BLaER1 treated with 17β-estradiol and CSF1 and Interleukin-3, amounts not matched to agents 10 nM and 100 nM (cell line): ENCODE measurements around the gene B3GAT1.
"Not testable (repeated sequence)": the region's sequence is repeated elsewhere in the genome, so short reads cannot be mapped to it uniquely, and the experiment has no call there.

Source experiments
- H3K27ac ChIP-seq, 11 experiments: shearing (Covaris generic); formaldehyde crosslinking; 2 replicates each; pipeline ENCODE4 v1.8.1; 2022
- H3K27me3 ChIP-seq, 11 experiments: shearing (Covaris generic); formaldehyde crosslinking; 2 replicates each; pipeline ENCODE4 v1.8.1; 2022
- H3K36me3 ChIP-seq, 11 experiments: shearing (Covaris generic); formaldehyde crosslinking; 2 replicates each; pipeline ENCODE4 v1.8.1; 2022
- H3K4me1 ChIP-seq, 10 experiments: shearing (Covaris generic); formaldehyde crosslinking; 2 replicates each; pipeline ENCODE4 v1.8.1; 2022
- H3K4me2 ChIP-seq, 11 experiments: shearing (Covaris generic); formaldehyde crosslinking; 2 replicates each; pipeline ENCODE4 v1.8.1; 2022
- H3K4me3 ChIP-seq, 10 experiments: shearing (Covaris generic); formaldehyde crosslinking; 2 replicates each; pipeline ENCODE4 v1.8.1; 2022
- H3K9ac ChIP-seq, 11 experiments: shearing (Covaris generic); formaldehyde crosslinking; 2 replicates each; pipeline ENCODE4 v1.8.1; 2022
- H3K9me3 ChIP-seq, 11 experiments: shearing (Covaris generic); formaldehyde crosslinking; replicated peaks in 1 of 11; 2 replicates each; pipeline ENCODE4 v1.8.1; 2022
- H4K20me1 ChIP-seq, 11 experiments: shearing (Covaris generic); formaldehyde crosslinking; 2 replicates each; pipeline ENCODE4 v1.8.1; 2022
- Cebpa-rat ChIP-seq, 11 experiments: shearing (Covaris generic); IDR thresholded peaks; 2 replicates each; pipeline ENCODE4 v1.8.1; 2022

The B3GAT1 gene, protein sequence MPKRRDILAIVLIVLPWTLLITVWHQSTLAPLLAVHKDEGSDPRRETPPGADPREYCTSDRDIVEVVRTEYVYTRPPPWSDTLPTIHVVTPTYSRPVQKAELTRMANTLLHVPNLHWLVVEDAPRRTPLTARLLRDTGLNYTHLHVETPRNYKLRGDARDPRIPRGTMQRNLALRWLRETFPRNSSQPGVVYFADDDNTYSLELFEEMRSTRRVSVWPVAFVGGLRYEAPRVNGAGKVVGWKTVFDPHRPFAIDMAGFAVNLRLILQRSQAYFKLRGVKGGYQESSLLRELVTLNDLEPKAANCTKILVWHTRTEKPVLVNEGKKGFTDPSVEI

DNA sequence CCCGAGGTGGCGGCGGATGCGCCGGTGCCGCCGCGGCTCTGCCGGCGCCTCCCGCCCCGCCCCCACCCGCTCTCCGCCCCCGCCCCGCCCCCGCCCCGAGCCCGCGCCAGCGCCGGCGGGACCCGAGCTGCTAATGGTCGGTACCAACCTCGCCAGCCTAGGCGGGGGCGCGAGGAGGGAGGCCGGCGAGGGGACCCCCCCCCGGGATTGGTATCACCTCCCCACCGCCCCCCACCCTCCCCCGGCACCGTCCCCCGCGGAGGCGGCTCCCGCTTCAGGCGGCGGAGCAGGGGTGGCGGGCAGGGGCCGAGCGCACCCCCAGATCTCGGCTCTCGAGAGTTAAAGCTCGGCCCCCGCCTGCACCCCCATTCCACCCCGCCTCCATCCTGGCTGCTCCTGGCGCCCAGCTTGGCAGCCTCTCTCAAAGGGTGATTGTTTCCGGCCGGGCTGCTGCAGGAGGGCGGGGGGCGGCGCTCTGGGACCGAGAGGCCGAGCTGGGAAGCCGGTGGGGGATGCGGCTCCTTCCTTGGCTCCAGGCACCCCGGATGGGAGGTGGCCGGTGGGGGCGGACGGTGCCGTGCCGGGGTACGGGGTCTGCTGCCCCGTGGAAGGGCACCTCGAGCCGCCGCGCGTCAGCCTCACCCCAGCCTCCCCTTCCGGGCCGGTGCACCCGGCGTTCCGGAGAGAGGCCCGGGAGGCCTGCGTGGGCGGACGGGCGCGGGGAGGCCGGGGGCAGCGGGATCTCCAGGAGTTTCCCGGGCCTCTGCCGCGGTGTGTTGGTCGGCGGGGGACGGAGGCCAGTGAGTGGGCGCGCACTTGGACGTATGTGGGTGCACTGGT is at the start of gene B3GAT1:
B3GAT1 (minus strand) TSS at position 40 of the 840 bp plus-strand sequence. CDS start 24,583 bp downstream, outside the sequence.
- TF ChIP-seq Cebpa-rat (IDR thresholded peaks at IDR 0.05) = no peak
- Histone ChIP-seq H3K4me2 (peak within 1 kb of the TSS; percentile 93 to 100 (median 99)), H3K4me1 (peaks cover 27 to 69% (median 62%) of the 10 kb centered on the region in 10 experiments), H3K9ac (peak within 1 kb of the TSS; percentile 28 to 77 (median 56); a peak in 18 of 22 replicates), H3K27ac (peak within 1 kb of the TSS in 2 of 11 experiments; percentile 15 to 53; a peak in 2 of 22 replicates), H4K20me1 (peaks cover 0 to 85% (median 65%) of the 10 kb centered on the region in 11 experiments; a peak in 19 of 22 replicates), H3K4me3 (peak within 1 kb of the TSS; percentile 53 to 72 (median 63)), H3K27me3 (peaks cover 43 to 92% (median 53%) of the 10 kb centered on the region in 11 experiments), H3K36me3 (no peaks in the 10 kb centered on the region), H3K9me3 (no peaks in the 10 kb centered on the region)

DNA sequence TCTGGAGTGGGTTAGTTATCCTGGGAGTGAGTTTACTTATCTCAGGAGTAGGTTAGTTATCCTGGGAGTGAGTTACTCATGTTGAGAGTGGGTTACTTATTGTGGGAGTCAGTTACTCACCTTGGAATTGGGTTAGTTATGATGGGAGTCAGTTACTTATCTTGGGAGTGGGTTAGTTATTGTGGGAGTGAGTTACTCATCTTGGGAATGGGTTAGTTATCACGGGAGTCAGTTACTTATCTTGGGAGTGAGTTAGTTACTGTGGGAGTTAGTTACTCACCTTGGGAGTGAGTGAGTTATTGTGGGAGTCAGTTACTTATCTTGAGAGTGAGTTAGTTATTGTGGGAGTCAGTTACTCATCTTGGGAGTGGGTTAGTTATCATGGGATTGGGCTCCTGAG is 49.6 kb upstream of the B3GAT1 start:
- no peak for TF ChIP-seq Cebpa-rat (IDR thresholded peaks at IDR 0.05)
- peaks cover 0 to 20% (median 11%) of the 10 kb centered on the region in 10 experiments; a peak in 10 of 20 replicates for H3K4me1 ChIP-seq
- peaks cover 16 to 20% (median 18%) of the 10 kb centered on the region in 11 experiments for H3K9me3 ChIP-seq
- no peak overlapping the region for H3K4me2 ChIP-seq
- no peaks in the 10 kb centered on the region for H3K27me3 ChIP-seq
- no peak overlapping the region for H3K4me3 ChIP-seq
- 0 out of 22 replicates have a peak, but pooled peaks cover 0 to 3% (median 0%) of the 10 kb centered on the region in 11 experiments for H3K36me3 ChIP-seq
- H3K27ac ChIP-seq = no peak overlapping the region
- H3K9ac ChIP-seq = no peak overlapping the region
- 0 out of 22 replicates have a peak, but pooled peaks cover 0 to 10% (median 0%) of the 10 kb centered on the region in 11 experiments for H4K20me1 ChIP-seq

DNA sequence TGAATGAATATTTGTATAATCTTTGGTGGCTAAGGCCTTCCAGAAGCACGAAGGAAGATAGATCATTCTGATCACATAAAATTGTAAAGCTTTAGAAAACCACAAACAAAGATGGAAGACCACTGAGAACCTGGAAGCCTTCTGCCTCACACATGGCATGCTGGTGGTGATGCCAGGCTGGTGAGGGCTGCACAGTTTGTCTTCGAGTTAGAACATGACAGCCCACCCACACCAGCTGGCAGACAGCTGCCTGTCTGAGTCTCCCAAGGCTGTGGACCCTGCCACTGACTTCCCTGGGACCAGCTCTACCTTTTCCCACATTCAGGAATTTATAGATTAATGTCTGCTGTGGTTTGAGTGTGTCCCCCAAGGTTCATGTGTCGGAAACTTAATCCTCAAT is 48.8 kb upstream of the B3GAT1 start:
- H3K9me3 ChIP-seq = peaks cover 20 to 27% (median 23%) of the 10 kb centered on the region in 11 experiments
- peaks cover 0 to 20% (median 5%) of the 10 kb centered on the region in 10 experiments; a peak in 10 of 20 replicates for H3K4me1 ChIP-seq
- no peak overlapping the region for H3K9ac ChIP-seq
- no peak overlapping the region for H3K4me3 ChIP-seq
- H3K27ac ChIP-seq = no peak overlapping the region
- 0 out of 22 replicates have a peak, but pooled peaks cover 0 to 3% (median 0%) of the 10 kb centered on the region in 11 experiments for H4K20me1 ChIP-seq
- no peak overlapping the region for H3K4me2 ChIP-seq
- no peak for TF ChIP-seq Cebpa-rat (IDR thresholded peaks at IDR 0.05)
- 0 out of 22 replicates have a peak, but pooled peaks cover 0 to 3% (median 0%) of the 10 kb centered on the region in 11 experiments for H3K36me3 ChIP-seq
- no peaks in the 10 kb centered on the region for H3K27me3 ChIP-seq

DNA sequence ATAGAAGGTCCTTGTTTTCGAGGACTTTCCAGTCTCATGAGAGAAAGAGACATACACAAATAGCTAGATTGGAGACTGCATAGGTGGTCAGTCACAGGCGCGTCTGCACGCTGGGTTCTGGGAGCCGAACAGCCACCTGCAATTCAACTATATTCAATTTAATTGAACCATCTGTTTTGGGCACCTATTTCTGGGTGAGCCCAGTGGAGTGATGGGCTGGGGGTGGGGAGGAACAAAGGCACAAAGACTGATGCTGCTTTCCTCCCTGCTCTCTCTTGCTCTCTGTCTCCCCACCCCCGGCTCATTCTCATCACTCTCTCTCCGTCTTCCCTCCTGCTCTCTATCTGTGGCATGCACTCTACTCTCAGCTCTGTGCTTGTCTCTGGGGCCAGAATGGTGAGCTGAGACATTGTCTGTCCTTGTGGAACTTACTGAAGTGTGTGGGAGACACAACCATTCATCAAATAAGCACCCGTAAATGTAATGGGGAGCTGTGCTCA is 48.1 kb upstream of the B3GAT1 start:
- Histone ChIP-seq H3K9ac (no peak overlapping the region), H3K27me3 (no peaks in the 10 kb centered on the region), H3K27ac (no peak overlapping the region), H3K4me1 (peaks cover 0 to 14% (median 2%) of the 10 kb centered on the region in 10 experiments; a peak in 7 of 20 replicates), H4K20me1 (no peaks in the 10 kb centered on the region), H3K9me3 (peaks cover 20 to 27% (median 23%) of the 10 kb centered on the region in 11 experiments), H3K36me3 (0 out of 22 replicates have a peak, but pooled peaks cover 0 to 3% (median 0%) of the 10 kb centered on the region in 11 experiments), H3K4me3 (no peak overlapping the region), H3K4me2 (no peak overlapping the region)
- no peak for TF ChIP-seq Cebpa-rat (IDR thresholded peaks at IDR 0.05)

DNA sequence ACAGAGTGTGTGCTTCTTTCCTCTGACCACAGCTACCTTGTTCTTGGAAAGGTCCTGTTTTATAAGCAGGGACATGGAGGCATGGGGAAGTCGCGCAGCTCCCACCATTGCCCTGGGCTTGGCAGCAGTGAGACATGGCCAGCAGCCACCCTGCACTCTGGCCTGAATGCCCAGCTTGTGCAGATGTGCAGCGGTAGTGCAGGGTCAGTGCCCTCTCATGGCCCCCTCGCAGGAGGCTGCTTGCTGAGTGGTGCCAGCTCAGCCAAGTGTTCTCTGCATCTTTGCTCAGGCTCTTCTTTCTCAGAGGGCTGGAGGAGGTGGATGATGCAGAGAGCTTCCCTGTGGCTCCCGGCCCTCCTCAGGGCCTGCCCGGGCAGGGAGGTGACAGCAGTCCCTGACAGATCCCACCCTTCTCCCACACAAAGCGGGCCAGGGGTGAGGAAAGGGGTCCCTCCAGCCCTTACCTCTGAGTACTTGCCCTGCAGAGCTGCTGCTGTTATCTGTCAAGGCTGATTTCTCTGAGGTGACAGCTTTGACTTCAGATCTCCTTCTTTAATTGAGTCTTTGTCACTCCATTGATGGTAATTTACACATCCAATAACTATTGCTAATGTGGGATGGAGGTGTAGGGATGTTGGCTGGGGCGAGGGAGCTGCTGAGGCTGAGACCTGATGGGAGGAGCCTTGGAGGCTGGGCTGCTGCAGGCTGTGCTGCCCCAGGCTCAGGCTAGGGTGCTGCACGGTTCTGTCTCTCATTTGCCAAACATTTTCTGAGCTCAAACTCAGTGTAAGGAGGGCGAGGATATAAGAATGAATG is 47.4 kb upstream of the B3GAT1 start:
- H3K9me3 ChIP-seq = peaks cover 20 to 27% (median 23%) of the 10 kb centered on the region in 11 experiments
- H3K4me3 ChIP-seq = no peak overlapping the region
- no peaks in the 10 kb centered on the region for H3K27me3 ChIP-seq
- 0 out of 22 replicates have a peak, but pooled peaks cover 0 to 3% (median 0%) of the 10 kb centered on the region in 11 experiments for H3K36me3 ChIP-seq
- TF ChIP-seq Cebpa-rat (IDR thresholded peaks at IDR 0.05) = no peak
- H4K20me1 ChIP-seq = no peaks in the 10 kb centered on the region
- peaks cover 0 to 14% (median 2%) of the 10 kb centered on the region in 10 experiments; a peak in 7 of 20 replicates for H3K4me1 ChIP-seq
- no peak overlapping the region for H3K9ac ChIP-seq
- H3K27ac ChIP-seq = no peak overlapping the region
- H3K4me2 ChIP-seq = peak overlapping the region in 3 of 11 experiments; percentile 0 to 9 (median 5); a peak in 2 of 22 replicates

DNA sequence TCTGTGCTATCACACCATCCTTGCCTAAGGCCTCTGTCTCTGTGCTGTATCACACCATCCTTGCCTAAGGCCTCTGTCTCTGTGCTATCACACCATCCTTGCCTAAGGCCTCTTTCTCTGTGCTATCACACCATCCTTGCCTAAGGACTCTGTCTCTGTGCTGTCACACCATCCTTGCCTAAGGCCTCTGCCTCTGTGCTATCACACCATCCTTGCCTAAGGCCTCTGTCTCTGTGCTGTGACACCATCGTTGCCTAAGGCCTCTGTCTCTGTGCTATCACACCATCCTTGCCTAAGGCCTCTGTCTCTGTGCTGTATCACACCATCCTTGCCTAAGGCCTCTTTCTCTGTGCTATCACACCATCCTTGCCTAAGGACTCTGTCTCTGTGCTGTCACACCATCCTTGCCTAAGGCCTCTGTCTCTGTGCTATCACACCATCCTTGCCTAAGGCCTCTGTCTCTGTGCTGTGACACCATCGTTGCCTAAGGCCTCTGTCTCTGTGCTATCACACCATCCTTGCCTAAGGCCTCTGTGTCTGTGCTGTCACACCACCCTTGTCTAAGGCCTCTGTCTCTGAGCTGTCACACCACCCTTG is 45.5 kb upstream of the B3GAT1 start:
- H3K9me3 ChIP-seq = peaks cover 20 to 36% (median 26%) of the 10 kb centered on the region in 11 experiments
- H4K20me1 ChIP-seq, H3K27me3 ChIP-seq, H3K27ac ChIP-seq, H3K4me3 ChIP-seq, H3K36me3 ChIP-seq, H3K9ac ChIP-seq, H3K4me2 ChIP-seq: not testable (repeated sequence)
- peaks cover 0 to 14% (median 2%) of the 10 kb centered on the region in 10 experiments; a peak in 7 of 20 replicates for H3K4me1 ChIP-seq

DNA sequence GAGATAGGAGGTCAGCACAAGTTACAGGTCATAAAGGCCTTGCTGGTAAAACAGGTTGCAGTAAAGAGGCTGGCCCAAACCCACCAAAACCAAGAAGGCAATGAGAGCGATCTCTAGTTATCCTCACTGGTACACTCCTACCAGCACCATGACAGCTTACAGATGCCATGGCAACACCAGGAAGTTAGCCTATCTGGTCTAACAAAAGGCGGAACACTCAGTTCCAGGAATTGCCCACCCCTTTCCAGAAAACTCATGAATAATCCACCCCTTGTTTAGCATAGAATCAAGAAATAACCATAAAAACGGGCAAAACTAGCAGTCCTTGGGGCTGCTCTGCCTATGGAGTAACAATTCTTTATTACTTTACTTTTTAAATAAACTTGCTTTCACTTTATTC is 43.5 kb upstream of the B3GAT1 start:
- no peak overlapping the region for H3K9ac ChIP-seq
- no peak for TF ChIP-seq Cebpa-rat (IDR thresholded peaks at IDR 0.05)
- no peaks in the 10 kb centered on the region for H4K20me1 ChIP-seq
- H3K36me3 ChIP-seq = 0 out of 22 replicates have a peak, but pooled peaks cover 0 to 3% (median 0%) of the 10 kb centered on the region in 11 experiments
- H3K9me3 ChIP-seq = peaks cover 20 to 36% (median 29%) of the 10 kb centered on the region in 11 experiments
- H3K27me3 ChIP-seq = no peaks in the 10 kb centered on the region
- no peak overlapping the region for H3K4me2 ChIP-seq
- H3K4me3 ChIP-seq = no peak overlapping the region
- no peak overlapping the region for H3K27ac ChIP-seq
- H3K4me1 ChIP-seq = peaks cover 0 to 14% (median 2%) of the 10 kb centered on the region in 10 experiments; a peak in 7 of 20 replicates
